Measurements from ENCODE around the gene PDE4D. TPM values are rescaled to one million over a fixed set of nuclear protein-coding genes. Genes with fewer than 3 reads are reported as not detected.
A peak's percentile ranks its signal among the peaks of the same experiment; 100 is the strongest.

The PDE4D gene
- total RNA-seq, 1 donor from 2014 or later: 39.2 TPM

- no peak for TF ChIP-seq CTCF (IDR thresholded peaks at IDR 0.05; ENCODE audit: insufficient read depth, low read length, poor library complexity, severe bottlenecking)
- Histone ChIP-seq H3K4me3 (ENCODE audit: low read depth, low read length) (no peak overlapping the region), H3K27me3 (ENCODE audit: control insufficient read depth, insufficient read depth, low read length) (no peaks in the 10 kb centered on the region), H3K36me3 (ENCODE audit: control insufficient read depth, insufficient read depth, low read length) (no peaks in the 10 kb centered on the region)
- DNase-seq (ENCODE audit: low read depth): no peak
Measured at GRCh38 chr5:59371525-59372127, 521.9 kb downstream of the PDE4D start.

- H3K4me3 ChIP-seq (ENCODE audit: low read depth, low read length): no peak overlapping the region
- DNase-seq (ENCODE audit: low read depth): no peak
- no peak for TF ChIP-seq CTCF (IDR thresholded peaks at IDR 0.05; ENCODE audit: insufficient read depth, low read length, poor library complexity, severe bottlenecking)
- H3K27me3 ChIP-seq (ENCODE audit: control insufficient read depth, insufficient read depth, low read length): no peaks in the 10 kb centered on the region
- no peaks in the 10 kb centered on the region for H3K36me3 ChIP-seq (ENCODE audit: control insufficient read depth, insufficient read depth, low read length)
Measured at GRCh38 chr5:59368951-59369350, 524.6 kb downstream of the PDE4D start.

GRCh38 chr5:59367791-59368394, 525.6 kb downstream of the PDE4D start:
- TF ChIP-seq CTCF (IDR thresholded peaks at IDR 0.05; ENCODE audit: insufficient read depth, low read length, poor library complexity, severe bottlenecking): peak; percentile 83
- Histone ChIP-seq H3K27me3 (ENCODE audit: control insufficient read depth, insufficient read depth, low read length) (no peaks in the 10 kb centered on the region), H3K36me3 (ENCODE audit: control insufficient read depth, insufficient read depth, low read length) (no peaks in the 10 kb centered on the region), H3K4me3 (ENCODE audit: low read depth, low read length) (no peak overlapping the region)
- peak; percentile 7 for DNase-seq (ENCODE audit: low read depth)

GRCh38 chr5:59366784-59367183, 526.7 kb downstream of the PDE4D start:
- Histone ChIP-seq H3K4me3 (ENCODE audit: low read depth, low read length) (no peak overlapping the region), H3K36me3 (ENCODE audit: control insufficient read depth, insufficient read depth, low read length) (no peaks in the 10 kb centered on the region), H3K27me3 (ENCODE audit: control insufficient read depth, insufficient read depth, low read length) (no peaks in the 10 kb centered on the region)
- no peak for TF ChIP-seq CTCF (IDR thresholded peaks at IDR 0.05; ENCODE audit: insufficient read depth, low read length, poor library complexity, severe bottlenecking)
- DNase-seq (ENCODE audit: low read depth): no peak

- Histone ChIP-seq H3K4me3 (ENCODE audit: low read depth, low read length) (no peak overlapping the region), H3K27me3 (ENCODE audit: control insufficient read depth, insufficient read depth, low read length) (no peaks in the 10 kb centered on the region), H3K36me3 (ENCODE audit: control insufficient read depth, insufficient read depth, low read length) (no peaks in the 10 kb centered on the region)
- DNase-seq (ENCODE audit: low read depth): no peak
- TF ChIP-seq CTCF (IDR thresholded peaks at IDR 0.05; ENCODE audit: insufficient read depth, low read length, poor library complexity, severe bottlenecking): no peak
Measured at GRCh38 chr5:59362438-59362837, 531.1 kb downstream of the PDE4D start.

GRCh38 chr5:59361454-59361853, 532.1 kb downstream of the PDE4D start:
- Histone ChIP-seq H3K4me3 (ENCODE audit: low read depth, low read length) (no peak overlapping the region), H3K27me3 (ENCODE audit: control insufficient read depth, insufficient read depth, low read length) (no peaks in the 10 kb centered on the region), H3K36me3 (ENCODE audit: control insufficient read depth, insufficient read depth, low read length) (no peaks in the 10 kb centered on the region)
- DNase-seq (ENCODE audit: low read depth): no peak
- no peak for TF ChIP-seq CTCF (IDR thresholded peaks at IDR 0.05; ENCODE audit: insufficient read depth, low read length, poor library complexity, severe bottlenecking)

Measured in kidney epithelial cell (primary cell).